Thyroid gland (tissue), 4 donors: ENCODE data around the gene LPP.

ENCODE experiments used
- POLR2A ChIP-seq, 2 donors: fragments of 450-650 bp; IDR thresholded peaks; one replicate each; pipeline ENCODE4 v1.6.1; 2017; ENCODE audit warnings: antibody characterized with exemption in 2 of 2, mild to moderate bottlenecking in 2 of 2, moderate library complexity in 1 of 2
- TF ChIP-seq, protein P1 (sequence below), 6 experiments: fragments of 200-600 bp in 3 of 6; fragments of 450-650 bp in 3 of 6; sonication (generic) in 3 of 6; IDR thresholded peaks; one replicate each; pipeline ENCODE4 v1.5.1; 2016 to 2019; ENCODE audit warnings: antibody characterized with exemption in 6 of 6, mild to moderate bottlenecking in 2 of 6, inconsistent platforms in 1 of 6, moderate library complexity in 1 of 6

DNA sequence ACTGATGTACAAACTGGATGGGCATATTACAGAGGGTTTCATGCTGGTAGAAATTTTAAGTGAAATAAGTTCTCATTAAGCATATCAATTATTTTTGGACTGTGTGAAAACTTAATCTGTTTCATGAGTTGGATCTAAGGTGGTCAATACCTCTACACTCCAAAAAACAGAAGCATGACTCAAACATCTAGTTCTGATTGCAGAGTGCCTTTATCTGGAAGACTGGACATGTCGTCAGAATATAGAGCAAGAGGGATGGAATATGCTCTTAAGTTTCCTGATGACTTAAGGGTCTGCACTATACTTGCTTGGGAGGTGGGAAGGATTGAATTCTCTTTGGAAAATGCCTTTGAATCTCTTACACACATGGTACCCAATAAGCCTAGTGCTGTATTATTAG is 138.3 kb downstream of the LPP start:
- TF ChIP-seq, protein P1, sequence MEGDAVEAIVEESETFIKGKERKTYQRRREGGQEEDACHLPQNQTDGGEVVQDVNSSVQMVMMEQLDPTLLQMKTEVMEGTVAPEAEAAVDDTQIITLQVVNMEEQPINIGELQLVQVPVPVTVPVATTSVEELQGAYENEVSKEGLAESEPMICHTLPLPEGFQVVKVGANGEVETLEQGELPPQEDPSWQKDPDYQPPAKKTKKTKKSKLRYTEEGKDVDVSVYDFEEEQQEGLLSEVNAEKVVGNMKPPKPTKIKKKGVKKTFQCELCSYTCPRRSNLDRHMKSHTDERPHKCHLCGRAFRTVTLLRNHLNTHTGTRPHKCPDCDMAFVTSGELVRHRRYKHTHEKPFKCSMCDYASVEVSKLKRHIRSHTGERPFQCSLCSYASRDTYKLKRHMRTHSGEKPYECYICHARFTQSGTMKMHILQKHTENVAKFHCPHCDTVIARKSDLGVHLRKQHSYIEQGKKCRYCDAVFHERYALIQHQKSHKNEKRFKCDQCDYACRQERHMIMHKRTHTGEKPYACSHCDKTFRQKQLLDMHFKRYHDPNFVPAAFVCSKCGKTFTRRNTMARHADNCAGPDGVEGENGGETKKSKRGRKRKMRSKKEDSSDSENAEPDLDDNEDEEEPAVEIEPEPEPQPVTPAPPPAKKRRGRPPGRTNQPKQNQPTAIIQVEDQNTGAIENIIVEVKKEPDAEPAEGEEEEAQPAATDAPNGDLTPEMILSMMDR (IDR thresholded peaks at IDR 0.05): no peak
- TF ChIP-seq POLR2A (IDR thresholded peaks at IDR 0.05): no peak
